T-helper 2 cell treated with Interferon-gamma antibody and Interleukin-4, amounts not matched to agents 100 ng/mL and 5 ng/mL, for 36 hours (primary cell): ENCODE results near the gene RAD9B. TPM values are rescaled to one million over a fixed set of nuclear protein-coding genes. Genes with fewer than 3 reads are reported as not detected.
"Not testable (repeated sequence)": the region's sequence is repeated elsewhere in the genome, so short reads cannot be mapped to it uniquely, and the experiment has no call there.

ENCODE experiments used
- intact Hi-C: fragments of 100-400 bp; cut with micrococcal nuclease; formaldehyde crosslinking; loops from one replicate; pipeline ENCODE4 v1.15.1; 2023
- total RNA-seq: library from RNA; stranded (reverse); gene quantifications from 2 replicates; pipeline ENCODE4 v1.2.3, GENCODE V29; 2022

Gene RAD9B
- total RNA-seq, 1 donor from 2014 or later: 0.75 TPM

GRCh38 chr12:110520876-110521712 lies 19.0 kb downstream of the RAD9B start:
- intact Hi-C loops: not testable (repeated sequence)

GRCh38 chr12:110528277-110528839 lies 26.2 kb downstream of the RAD9B start:
- intact Hi-C loops: no loop called here

- intact Hi-C loops: no loop called here
Observed at GRCh38 chr12:110530511-110530910, 28.4 kb downstream of the RAD9B start.

- intact Hi-C loops: no loop called here
Observed at GRCh38 chr12:110531741-110532333, 29.7 kb downstream of the RAD9B start.

DNA sequence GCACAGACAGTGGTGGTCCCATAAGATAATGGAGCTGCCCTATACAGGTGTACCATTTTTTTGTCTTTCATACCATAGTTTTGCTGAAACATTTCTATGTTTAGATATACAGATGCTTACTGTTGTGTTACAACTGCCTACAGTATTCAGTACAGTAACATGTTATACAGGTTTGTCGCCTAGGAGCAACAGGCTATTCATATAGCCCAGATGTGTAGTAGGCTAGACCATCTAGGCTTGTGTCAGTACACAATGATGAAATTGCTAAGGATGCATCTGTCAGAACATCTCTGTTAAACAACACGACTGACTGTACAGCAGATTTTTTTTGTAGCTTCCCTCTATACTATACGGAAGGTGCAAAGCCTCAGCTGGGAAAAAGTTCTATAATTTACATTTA lies 30.5 kb downstream of the RAD9B start:
- intact Hi-C loops: no loop called here

GRCh38 chr12:110533607-110534006 lies 31.5 kb downstream of the RAD9B start:
- intact Hi-C loops: no loop called here

GRCh38 chr12:110534811-110535210 lies 32.7 kb downstream of the RAD9B start:
- intact Hi-C loops: no loop called here

DNA sequence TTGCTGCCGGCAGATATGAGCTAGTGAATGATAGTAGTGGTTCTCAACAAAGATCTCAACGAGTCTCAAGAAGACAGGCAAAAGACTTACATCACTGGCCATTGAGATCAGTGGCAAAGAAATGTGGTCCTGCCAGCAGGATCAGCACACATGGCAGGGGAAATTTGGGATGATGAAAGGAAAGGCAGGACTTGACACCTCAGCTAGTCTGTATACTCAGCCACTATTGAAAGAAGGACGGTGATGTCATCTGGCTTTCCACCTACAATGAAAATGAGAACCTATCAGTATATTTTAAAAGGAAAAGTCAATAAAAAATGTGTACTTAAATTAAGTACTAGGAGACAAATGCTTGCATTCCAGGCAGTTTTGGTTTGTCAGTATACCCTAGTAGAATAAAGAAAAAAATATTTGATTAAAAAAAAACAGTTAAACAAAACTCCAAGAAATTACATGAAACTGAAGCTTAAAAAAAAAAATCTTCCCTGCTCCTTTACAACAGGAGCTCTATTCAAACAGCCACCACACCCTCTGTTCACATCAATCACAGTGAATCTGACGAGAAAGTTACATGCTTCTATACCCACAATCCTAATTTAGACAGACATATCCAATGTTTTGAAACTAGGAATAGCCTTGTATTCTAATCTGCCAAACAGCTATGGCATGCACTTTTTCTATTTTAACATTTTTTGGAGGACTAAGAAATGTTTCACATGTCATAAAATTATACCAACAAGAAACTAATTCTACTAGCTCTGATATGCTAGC lies 34.9 kb downstream of the RAD9B start:
- intact Hi-C loops: no loop called here

DNA sequence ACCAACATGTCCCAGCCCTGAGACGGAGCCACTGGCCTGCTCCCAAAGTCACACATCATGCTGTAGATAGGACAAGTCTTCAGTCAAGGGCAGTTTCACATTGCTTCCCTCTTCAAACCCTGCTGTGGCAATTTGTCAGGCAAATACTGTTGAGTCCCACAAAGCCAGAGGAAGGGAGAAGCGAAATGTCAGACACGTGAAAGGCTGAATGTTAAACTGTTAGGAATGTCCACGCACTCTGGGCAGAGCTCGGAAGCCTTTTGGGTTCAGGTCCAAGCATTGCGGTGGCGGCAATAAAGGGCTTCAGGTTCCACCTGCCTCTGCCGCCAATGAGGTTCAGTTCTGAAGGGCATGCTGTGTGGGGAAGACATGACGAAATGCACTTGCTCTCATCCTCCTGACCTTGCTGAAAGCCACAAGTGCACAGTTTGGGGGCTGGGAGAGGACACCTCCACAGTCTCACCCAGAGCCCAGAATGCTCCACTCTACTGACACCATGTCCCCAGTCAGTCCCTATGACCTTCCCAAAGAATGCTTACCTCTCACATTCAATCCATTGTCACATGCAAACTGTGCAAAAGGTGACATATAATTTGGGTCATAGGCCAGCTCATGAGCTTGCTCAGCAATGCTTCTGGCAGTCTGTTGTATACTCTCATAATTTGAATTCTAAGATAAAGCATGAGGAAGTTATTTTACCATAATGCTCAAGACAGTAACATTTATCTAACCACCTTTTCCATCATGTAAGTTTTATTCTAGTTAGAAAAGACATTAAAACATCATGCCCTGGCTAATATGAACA lies 35.7 kb downstream of the RAD9B start:
- intact Hi-C loops: no loop called here

DNA sequence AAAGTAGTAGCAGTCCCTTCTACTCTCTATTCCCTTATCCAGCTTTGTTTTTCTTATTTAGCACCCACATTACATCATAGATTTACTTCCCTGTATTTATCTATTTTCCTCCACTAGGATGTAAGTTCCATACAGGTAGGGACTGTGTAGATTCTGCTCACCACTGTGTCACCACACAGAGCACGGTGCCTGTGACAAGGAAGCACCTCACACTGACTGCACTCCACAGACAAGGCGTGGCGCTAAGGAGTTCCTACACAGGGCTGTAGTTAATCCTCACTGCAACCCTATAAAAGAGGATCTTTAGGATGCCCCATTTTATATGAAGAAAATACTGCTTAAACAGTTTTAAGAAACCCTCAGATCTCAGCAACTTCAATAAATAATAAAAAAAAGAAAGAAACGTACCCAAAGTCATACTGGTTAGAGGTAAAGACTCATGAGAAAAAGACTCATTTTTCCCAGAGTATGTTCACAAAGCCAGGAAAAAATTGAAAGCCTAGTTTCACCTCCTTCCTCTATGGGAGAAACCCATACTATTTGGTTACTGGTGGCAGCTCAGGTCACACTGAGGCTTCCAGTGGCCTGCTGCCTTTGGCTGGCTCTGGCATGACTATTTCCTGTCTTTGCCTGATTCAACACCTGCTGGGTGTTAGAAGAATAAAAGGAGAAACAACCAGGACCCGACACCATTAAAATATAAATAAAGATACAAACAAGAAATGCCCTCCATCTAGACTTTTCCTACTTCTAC lies 36.9 kb downstream of the RAD9B start:
- intact Hi-C loops: no loop called here

- intact Hi-C loops: no loop called here
Observed at GRCh38 chr12:110540048-110540447, 37.9 kb downstream of the RAD9B start.

- intact Hi-C loops: no loop called here
Observed at GRCh38 chr12:110543252-110543959, 41.3 kb downstream of the RAD9B start.

GRCh38 chr12:110543965-110544364 lies 41.8 kb downstream of the RAD9B start:
- intact Hi-C loops: no loop called here

DNA sequence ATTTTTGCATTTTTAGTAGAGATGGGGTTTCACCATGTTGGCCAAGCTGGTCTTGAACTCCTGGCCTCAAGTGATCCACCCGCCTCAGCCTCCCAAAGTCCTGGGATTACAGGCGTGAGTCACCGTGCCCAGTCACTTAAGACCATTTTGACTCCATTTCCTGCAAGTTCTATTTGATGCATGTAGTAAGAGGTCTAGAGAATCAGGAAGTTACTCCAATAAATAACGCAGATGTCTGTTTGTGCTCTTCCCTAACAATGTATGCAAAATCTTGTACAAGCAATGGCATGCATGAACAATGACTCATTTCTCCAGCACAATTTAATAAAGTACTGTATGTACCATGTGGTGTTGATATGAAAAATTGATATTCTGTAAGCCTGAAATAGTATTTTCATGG lies 43.1 kb downstream of the RAD9B start:
- intact Hi-C loops: not testable (repeated sequence)

- intact Hi-C loops: no loop called here
Observed at GRCh38 chr12:110545812-110546211, 43.7 kb downstream of the RAD9B start.

GRCh38 chr12:110546339-110546738 lies 44.2 kb downstream of the RAD9B start:
- intact Hi-C loops: no loop called here

- intact Hi-C loops: no loop called here
Observed at GRCh38 chr12:110547090-110547489, 45.0 kb downstream of the RAD9B start.

DNA sequence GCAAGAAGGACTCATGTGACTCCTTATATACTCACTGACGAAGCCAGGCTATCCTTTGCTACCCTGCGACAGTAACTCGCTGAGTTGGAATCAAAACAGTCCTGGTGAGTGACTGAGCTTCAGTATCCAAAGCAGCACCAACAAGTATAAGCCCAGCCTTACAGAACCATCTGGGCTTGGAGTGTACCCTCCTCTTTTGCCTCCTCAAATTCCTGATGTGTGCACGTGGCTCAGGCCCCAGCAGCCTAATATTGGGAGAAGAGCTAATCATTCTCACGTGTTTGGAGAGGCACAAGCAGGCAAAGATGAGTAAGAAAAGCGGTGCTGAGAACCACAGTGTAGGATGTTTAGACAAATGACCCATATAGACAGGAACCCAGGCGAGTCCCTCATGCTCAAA lies 46.5 kb downstream of the RAD9B start:
- intact Hi-C loops: no loop called here

DNA sequence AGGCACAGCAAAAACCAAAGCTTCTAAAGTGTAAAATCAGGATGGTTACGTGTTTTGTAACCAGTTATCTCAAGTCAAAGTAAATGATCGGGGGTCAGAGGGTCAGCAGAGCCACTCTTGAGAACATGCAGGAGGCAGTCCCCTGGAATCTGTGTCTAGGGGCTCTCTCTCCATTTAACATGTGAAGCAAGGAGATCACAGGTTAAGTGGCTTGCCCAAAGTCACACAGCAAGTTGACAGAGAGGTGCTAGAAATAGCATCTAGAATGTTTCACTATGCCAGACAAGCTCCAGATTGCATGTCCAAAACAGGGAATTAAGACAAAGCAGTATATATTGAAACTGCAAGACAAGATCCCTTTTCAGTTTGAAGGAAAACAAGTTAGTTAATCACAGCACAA lies 47.6 kb downstream of the RAD9B start:
- intact Hi-C loops: no loop called here

GRCh38 chr12:110550981-110551380 lies 48.9 kb downstream of the RAD9B start:
- intact Hi-C loops: no loop called here
